ENCODE measurements around the gene SDK2. TPM values are rescaled to one million over a fixed set of nuclear protein-coding genes. Genes with fewer than 3 reads are reported as not detected.

SDK2 gene
- total RNA-seq, 4 donors from 2014 or later, result 1.4 to 6.8 (median 3.3) TPM

DNA sequence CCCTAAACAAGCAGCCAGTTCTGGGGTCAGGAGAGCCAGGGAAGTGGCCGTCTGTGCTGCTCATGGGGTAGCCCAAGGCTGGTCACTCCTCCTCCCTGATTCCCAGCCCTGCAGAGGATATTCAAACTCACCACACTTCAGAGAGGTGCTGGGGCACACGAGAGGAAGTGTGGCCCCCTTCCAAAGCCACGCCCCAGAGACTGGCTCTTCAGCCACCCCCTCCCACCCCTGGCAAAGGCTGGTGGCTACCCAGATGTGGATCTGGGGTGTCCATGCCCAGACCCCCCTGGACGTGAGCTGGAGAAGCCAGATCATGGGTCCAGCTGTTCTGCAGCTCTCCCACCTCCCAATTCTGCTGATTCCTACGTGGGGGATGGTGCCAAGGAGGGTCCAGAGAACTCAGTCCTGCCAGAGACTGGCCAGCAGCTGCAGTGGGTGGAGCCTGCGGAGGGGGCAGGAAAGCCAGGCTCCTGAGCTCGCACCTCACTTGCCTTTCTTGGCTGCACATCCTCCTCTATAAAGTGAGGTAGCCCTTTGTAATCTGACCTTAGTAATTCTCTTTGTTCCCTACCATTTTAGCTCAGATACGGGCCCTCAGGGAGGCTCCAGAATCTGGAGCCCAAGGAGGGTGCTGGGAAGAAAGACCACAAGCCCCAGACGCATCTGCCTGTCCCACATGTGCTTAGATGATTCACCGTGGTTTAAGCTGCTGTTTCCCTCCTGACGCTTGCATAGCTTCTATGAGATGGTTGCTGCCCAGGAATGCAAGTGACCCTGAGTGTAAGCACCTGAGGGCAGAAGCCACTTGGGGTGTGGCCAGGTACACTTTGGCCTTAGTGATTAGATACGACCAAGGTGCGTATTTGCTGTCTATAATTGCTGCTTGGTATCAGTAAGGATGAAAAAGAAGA, 15.3 kb downstream of the SDK2 start:
- Histone ChIP-seq H3K4me1 (peaks cover 12% of the 10 kb centered on the region), H3K9me3 (no peaks in the 10 kb centered on the region), H3K4me3 (no peak overlapping the region), H3K36me3 (no peaks in the 10 kb centered on the region), H3K27ac (no peak overlapping the region), H3K27me3 (peaks cover 15% of the 10 kb centered on the region)
- WGBS, result 69% methylated on average over 13 of the region's 13 CpGs
- DNase-seq (ENCODE audit: low spot score in 2 of 2), result no peak
- TF ChIP-seq POLR2A (IDR thresholded peaks at IDR 0.05) (no peak), EP300 (IDR thresholded peaks at IDR 0.05) (no peak), POLR2AphosphoS5 (IDR thresholded peaks at IDR 0.05) (no peak)
- TF ChIP-seq, protein P1, sequence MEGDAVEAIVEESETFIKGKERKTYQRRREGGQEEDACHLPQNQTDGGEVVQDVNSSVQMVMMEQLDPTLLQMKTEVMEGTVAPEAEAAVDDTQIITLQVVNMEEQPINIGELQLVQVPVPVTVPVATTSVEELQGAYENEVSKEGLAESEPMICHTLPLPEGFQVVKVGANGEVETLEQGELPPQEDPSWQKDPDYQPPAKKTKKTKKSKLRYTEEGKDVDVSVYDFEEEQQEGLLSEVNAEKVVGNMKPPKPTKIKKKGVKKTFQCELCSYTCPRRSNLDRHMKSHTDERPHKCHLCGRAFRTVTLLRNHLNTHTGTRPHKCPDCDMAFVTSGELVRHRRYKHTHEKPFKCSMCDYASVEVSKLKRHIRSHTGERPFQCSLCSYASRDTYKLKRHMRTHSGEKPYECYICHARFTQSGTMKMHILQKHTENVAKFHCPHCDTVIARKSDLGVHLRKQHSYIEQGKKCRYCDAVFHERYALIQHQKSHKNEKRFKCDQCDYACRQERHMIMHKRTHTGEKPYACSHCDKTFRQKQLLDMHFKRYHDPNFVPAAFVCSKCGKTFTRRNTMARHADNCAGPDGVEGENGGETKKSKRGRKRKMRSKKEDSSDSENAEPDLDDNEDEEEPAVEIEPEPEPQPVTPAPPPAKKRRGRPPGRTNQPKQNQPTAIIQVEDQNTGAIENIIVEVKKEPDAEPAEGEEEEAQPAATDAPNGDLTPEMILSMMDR (IDR thresholded peaks at IDR 0.05), result no peak

- DNase-seq (ENCODE audit: low spot score in 2 of 2), result no peak
- no peaks in the 10 kb centered on the region for H3K9me3 ChIP-seq
- H3K36me3 ChIP-seq, result no peaks in the 10 kb centered on the region
Measured at GRCh38 chr17:73625991-73626673, 18.1 kb downstream of the SDK2 start.

GRCh38 chr17:73625006-73625405, 19.2 kb downstream of the SDK2 start:
- H3K9me3 ChIP-seq, result no peaks in the 10 kb centered on the region
- peak overlapping the region; percentile 20 for H3K27ac ChIP-seq
- TF ChIP-seq, protein P1 (IDR thresholded peaks at IDR 0.05), result no peak
- TF ChIP-seq EP300 (IDR thresholded peaks at IDR 0.05) (no peak), POLR2A (IDR thresholded peaks at IDR 0.05) (no peak), POLR2AphosphoS5 (IDR thresholded peaks at IDR 0.05) (no peak)
- H3K27me3 ChIP-seq, result peaks cover 12% of the 10 kb centered on the region
- no peak overlapping the region for H3K4me3 ChIP-seq
- no peak for DNase-seq (ENCODE audit: low spot score in 2 of 2)
- 57% methylated on average over 7 of the region's 7 CpGs for WGBS
- no peaks in the 10 kb centered on the region for H3K36me3 ChIP-seq
- H3K4me1 ChIP-seq, result peaks cover 12% of the 10 kb centered on the region

More at GRCh38 chr17:73625991-73626673, 18.1 kb downstream of the SDK2 start:
- Histone ChIP-seq H3K27ac (peak overlapping the region; percentile 20), H3K27me3 (peaks cover 15% of the 10 kb centered on the region), H3K4me3 (no peak overlapping the region), H3K4me1 (peaks cover 12% of the 10 kb centered on the region)
- TF ChIP-seq POLR2AphosphoS5 (IDR thresholded peaks at IDR 0.05) (no peak), POLR2A (IDR thresholded peaks at IDR 0.05) (no peak), EP300 (IDR thresholded peaks at IDR 0.05) (no peak)
- TF ChIP-seq, protein P1 (IDR thresholded peaks at IDR 0.05), result no peak
- 57% methylated on average over 12 of the region's 12 CpGs for WGBS

- Histone ChIP-seq H3K27ac (no peak overlapping the region), H3K36me3 (no peaks in the 10 kb centered on the region), H3K4me3 (no peak overlapping the region), H3K4me1 (peaks cover 12% of the 10 kb centered on the region), H3K27me3 (peaks cover 10% of the 10 kb centered on the region), H3K9me3 (no peaks in the 10 kb centered on the region)
- 63% methylated on average over 7 of the region's 7 CpGs for WGBS
- TF ChIP-seq POLR2AphosphoS5 (IDR thresholded peaks at IDR 0.05) (no peak), EP300 (IDR thresholded peaks at IDR 0.05) (no peak), POLR2A (IDR thresholded peaks at IDR 0.05) (no peak)
- TF ChIP-seq, protein P1 (IDR thresholded peaks at IDR 0.05), result no peak
- no peak for DNase-seq (ENCODE audit: low spot score in 2 of 2)
Measured at GRCh38 chr17:73624496-73624988, 19.7 kb downstream of the SDK2 start.

GRCh38 chr17:73623818-73624217, 20.4 kb downstream of the SDK2 start:
- whole genome bisulfite sequencing, result 55% methylated on average over 3 of the region's 3 CpGs
- H3K27ac ChIP-seq, result no peak overlapping the region

More at GRCh38 chr17:73623818-73624217, 20.4 kb downstream of the SDK2 start:
- H3K9me3 ChIP-seq, result no peaks in the 10 kb centered on the region
- TF ChIP-seq, protein P1 (IDR thresholded peaks at IDR 0.05), result no peak
- DNase-seq (ENCODE audit: low spot score in 2 of 2), result no peak
- no peaks in the 10 kb centered on the region for H3K36me3 ChIP-seq
- H3K4me3 ChIP-seq, result no peak overlapping the region
- peaks cover 12% of the 10 kb centered on the region for H3K4me1 ChIP-seq
- H3K27me3 ChIP-seq, result peaks cover 3% of the 10 kb centered on the region
